ENCODE data around the gene REXO1.

The REXO1 gene

DNA sequence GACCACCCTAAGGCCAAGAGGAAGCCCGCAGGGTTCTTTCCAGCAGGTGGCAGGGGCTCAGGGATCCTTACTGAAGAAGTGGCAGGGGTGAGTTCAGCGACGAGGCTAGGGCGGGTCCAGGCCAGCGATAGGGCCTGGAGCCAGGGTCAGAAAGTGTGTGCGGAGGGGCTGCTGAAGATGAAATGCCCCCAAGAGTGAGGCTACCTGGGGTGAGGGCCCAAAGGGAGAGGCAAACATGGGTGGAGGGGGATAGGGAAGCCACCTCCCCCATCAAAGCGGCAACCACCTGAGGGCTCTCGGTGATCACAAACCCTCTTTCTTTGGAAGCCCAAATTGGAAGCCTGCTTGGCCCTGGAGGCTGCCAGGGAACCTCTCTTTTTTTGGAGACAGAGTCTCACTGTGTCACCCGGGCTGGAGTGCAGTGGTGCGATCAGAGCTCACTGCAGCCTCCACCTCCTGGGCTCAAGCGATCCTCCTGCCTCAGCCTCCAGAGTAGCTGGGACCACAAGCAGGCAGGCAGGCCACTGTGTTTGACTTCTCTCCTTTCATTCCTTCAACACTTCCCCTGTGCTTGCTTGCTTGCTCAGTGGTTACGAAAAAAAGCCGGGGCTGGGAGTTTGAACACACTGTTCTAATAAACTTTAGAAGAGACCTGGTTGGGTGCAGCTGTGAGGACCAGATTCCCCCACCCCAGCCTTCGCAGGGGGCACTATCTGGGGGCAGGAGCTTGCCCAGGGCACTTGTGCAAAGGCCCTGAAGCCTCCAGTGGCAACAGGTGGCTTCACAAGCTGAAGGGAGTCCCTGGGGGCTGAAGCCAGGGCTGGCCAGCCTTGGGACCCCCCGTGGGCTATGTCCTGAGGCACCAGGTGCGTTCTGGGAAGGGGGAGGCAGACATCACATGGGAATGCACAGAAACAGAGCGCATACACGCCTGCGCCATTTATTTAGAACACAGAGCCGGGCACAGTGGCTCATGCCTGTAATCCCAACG lies 34.8 kb downstream of the REXO1 start:
- peak overlapping the region; percentile 52 for H3K4me3 ChIP-seq (ENCODE audit: low read length)
- TF ChIP-seq, protein P1, sequence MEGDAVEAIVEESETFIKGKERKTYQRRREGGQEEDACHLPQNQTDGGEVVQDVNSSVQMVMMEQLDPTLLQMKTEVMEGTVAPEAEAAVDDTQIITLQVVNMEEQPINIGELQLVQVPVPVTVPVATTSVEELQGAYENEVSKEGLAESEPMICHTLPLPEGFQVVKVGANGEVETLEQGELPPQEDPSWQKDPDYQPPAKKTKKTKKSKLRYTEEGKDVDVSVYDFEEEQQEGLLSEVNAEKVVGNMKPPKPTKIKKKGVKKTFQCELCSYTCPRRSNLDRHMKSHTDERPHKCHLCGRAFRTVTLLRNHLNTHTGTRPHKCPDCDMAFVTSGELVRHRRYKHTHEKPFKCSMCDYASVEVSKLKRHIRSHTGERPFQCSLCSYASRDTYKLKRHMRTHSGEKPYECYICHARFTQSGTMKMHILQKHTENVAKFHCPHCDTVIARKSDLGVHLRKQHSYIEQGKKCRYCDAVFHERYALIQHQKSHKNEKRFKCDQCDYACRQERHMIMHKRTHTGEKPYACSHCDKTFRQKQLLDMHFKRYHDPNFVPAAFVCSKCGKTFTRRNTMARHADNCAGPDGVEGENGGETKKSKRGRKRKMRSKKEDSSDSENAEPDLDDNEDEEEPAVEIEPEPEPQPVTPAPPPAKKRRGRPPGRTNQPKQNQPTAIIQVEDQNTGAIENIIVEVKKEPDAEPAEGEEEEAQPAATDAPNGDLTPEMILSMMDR (IDR thresholded peaks at IDR 0.05; ENCODE audit: insufficient read depth, low read depth, low read length, missing control alignments), result no peak
- no peak for DNase-seq (ENCODE audit: low read depth)

DNA sequence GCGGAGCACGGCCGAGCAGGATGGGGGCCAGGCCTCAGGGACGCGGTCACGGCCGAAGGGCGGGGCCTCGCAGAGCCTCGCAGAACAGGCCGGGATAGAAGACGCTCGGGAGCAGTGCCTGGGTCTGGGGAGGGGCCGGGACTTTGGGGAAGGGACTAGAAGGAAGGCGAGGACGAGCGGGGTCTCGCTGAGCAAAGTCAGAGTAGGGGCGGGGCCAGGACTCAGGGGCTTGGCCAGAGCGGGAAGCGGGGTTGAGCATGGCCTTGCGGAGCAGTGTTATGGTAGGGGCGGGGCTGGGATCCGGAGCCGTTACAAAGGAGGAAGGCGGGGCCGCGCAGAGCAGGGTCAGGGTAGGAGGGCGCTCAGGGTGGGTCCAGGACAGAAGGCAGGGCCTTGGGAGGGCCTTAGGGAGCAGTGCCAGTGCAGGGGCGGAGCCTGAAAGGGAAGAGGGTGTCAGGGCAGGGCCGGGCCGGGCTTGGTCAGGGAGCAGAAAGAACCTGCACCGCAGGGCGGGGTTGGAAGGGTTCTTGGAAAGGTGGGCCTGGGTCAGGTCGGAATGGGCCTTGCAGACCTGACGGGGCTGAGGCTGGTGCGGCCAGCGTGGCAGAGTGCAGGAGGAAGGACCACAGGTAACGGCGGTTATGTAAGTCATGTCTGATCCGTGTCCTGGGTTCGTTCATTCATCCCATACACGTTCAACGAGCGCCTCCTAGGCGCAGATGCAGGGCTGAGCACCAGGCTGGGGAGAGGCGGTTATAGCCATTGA lies 35.7 kb downstream of the REXO1 start:
- TF ChIP-seq, protein P1 (IDR thresholded peaks at IDR 0.05; ENCODE audit: insufficient read depth, low read depth, low read length, missing control alignments), result peak; percentile 68
- peak overlapping the region; percentile 52 for H3K4me3 ChIP-seq (ENCODE audit: low read length)
- DNase-seq (ENCODE audit: low read depth), result peak; percentile 96

DNA sequence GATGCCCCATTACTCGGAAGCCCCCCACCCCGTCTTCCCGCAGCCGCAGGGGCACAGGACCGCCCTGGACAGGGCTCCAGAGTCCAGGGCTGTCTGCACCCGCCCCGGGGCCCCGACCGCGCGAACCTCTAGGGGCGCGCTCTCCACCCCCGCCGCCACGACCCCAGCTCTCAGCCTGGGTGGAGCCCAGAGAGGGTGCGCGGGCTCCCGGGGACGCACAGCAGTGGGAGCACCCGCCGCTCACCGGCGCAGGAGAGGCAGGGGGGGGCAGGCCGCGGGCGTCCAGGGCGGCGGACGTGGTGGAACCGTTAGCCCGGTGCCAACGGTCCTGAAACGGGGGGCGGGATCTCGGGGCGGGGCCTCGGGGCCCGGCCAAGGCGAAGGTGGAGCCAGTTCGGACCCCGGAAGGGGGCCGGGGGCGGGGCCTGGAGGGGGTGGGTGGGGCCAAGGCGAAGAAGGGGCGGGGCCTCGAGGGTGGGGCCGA lies 36.3 kb downstream of the REXO1 start, which contains the start of gene ATP8B3:
Gene ATP8B3 (minus strand): TSS at position 335 of the 484 bp plus-strand sequence. CDS start 540 bp downstream, outside the sequence.
- TF ChIP-seq, protein P1 (IDR thresholded peaks at IDR 0.05; ENCODE audit: insufficient read depth, low read depth, low read length, missing control alignments), result no peak
- peak within 1 kb of the TSS; percentile 52 for H3K4me3 ChIP-seq (ENCODE audit: low read length)
- DNase-seq (ENCODE audit: low read depth), result no peak

DNA sequence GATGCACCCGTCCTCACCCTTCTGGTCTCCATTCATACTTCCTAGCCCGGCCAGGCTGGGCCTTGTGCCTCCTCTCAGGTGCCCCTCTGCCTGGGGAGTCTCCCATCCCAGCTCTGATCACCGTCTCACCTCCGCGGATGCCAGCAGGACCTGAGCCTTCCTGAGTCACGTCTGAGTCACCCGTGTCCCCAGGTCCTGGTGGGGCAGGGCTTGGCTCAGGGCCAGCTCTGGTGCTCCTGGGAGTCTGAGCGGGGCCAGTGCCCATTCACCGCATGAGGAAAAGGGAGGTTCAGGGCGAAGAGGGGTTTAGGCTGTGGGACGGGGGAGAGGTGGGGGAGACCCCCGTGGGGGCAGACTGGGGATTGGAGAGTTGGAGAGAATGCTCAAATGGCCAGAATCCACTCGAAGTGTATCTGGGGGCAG lies 36.8 kb downstream of the REXO1 start:
- TF ChIP-seq, protein P1 (IDR thresholded peaks at IDR 0.05; ENCODE audit: insufficient read depth, low read depth, low read length, missing control alignments), result no peak
- H3K4me3 ChIP-seq (ENCODE audit: low read length), result peak overlapping the region; percentile 20
- DNase-seq (ENCODE audit: low read depth), result peak; percentile 90

DNA sequence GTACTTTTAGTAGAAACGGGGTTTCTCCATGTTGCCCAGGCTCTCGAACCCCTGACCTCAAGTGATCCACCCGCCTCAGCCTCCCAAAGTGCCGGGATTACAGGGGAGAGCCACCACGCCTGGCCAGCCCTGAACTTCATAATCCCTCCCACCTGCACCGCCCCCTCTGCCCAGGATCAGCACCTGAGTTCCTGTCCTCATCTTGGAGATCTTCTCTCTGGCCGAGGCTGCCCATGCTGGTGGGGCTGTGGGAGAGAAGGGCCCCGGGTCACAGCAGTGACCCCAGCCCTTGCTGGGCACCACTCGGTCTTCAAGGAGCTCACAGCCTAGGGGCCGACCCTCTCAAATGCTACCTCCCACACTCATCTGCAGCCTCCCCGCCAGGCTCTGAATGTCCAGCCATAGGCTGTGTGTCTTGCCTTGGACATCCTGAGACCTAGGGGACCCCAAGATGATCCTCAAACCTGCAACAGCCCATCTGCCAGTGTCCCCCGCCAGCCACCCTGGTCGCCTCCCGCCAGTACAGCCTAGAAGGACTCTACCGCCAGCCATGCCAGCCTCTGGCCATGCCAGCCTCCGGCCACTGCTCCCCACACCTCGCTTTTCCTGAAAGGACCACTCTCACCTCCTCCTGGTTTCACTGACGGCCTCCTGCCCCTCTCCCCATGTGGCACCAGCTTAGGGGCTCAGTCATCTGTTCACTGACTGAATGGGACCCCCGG lies 37.7 kb downstream of the REXO1 start:
- no peak overlapping the region for H3K4me3 ChIP-seq (ENCODE audit: low read length)
- TF ChIP-seq, protein P1 (IDR thresholded peaks at IDR 0.05; ENCODE audit: insufficient read depth, low read depth, low read length, missing control alignments), result no peak
- DNase-seq (ENCODE audit: low read depth), result no peak

DNA sequence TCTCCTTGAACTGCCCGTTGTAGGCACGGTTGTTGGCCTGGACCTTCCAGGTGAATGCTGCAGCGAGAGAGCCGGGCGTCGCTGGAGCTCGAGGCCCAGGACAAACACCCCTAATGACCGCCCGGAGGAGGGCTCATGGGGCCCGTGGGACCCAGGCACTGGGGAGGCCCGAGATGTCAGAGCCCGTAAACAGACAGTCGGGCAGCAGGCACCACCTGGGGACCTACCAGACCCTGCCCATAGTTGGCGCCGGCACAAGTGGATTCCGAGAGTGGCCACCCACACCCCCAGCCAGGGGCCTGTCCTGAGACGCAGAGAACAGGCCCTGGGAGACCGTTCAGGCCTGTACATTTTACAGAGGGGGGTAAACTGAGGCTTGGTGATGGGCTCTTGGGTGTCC lies 38.6 kb downstream of the REXO1 start:
- no peak for DNase-seq (ENCODE audit: low read depth)
- H3K4me3 ChIP-seq (ENCODE audit: low read length), result no peak overlapping the region
- TF ChIP-seq, protein P1 (IDR thresholded peaks at IDR 0.05; ENCODE audit: insufficient read depth, low read depth, low read length, missing control alignments), result no peak

All from epithelial cell of esophagus (primary cell).